HG03025 (cell line): ENCODE results near the gene EPHB2.

Experiments used
- ATAC-seq: cut with Tn5 transposase; IDR thresholded peaks from one replicate; pipeline ENCODE4 v1.9.1; 2021; ENCODE audit warnings: mild to moderate bottlenecking, moderate library complexity; ENCODE audit not compliant: unreplicated experiment, low FRiP score

EPHB2 gene

GRCh38 chr1:22717037-22717760, 6.6 kb downstream of the EPHB2 start:
- no peak for ATAC-seq

DNA sequence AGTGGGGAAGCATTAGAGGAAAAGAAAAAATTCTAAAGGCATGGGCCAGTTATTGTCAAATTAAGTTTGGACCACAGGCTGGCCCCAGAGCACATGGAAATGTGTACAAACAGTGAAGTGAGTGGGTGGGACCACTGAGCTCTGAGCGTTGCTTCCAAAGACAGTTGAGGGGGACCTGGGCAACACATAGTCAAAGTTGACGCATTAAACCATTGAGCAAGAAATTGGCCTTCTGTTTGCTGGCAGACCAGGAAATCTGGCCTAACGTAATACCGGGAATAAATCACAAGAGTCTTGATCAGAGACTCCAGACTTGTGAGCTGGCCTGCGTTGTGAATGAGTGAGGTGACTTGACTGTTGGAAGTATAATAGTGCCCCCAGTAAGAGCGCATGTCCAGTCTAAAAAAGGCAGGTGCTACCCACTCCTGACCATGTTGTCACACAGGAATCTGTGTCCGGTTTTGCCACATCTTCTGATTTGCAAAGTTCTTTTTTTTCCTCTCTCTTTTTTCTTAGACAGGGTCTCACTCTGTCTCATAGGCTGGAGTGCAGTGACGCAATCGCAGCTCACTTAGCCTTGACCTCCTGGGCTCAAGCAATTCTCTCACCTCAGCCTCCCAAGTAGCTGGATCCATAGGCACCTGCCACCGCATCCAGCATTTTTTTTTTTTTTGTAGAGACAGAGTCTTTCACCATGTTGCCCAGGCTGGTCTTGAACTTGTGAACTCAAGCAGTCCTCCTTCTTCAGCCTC, 10.7 kb downstream of the EPHB2 start:
- ATAC-seq, result no peak

DNA sequence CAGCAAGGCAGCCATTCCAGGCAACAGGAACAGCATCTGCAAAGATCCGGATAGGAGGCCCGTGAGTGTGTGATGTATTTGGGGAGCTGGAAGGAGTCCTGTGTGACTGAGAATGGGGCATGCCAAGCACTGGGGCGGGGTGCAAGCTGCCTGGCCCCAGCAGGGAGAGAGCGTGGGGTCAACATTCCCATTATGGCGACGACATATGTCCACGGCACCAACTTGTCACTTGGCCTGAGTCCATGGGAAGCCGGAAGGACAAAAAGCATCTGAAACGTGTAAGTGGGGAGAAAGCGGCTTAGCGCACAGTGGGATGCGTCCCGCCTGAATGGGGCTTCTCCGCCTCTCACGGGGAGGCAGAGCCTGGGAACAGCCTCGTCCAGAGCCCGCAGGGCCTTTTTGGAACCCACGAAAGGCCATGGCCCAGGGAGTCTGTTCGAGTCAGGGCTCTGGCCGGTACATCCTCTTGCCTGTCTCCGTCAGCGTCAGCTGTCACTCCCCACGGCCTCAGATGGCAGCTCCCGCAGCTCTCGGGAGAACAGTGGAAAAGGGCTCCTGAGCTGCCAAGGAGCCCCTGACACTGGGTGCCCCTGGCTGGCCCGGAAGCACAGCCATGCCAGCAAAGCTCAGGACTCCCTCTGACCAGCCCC, 12.4 kb downstream of the EPHB2 start:
- no peak for ATAC-seq

GRCh38 chr1:22727873-22728272, 17.2 kb downstream of the EPHB2 start:
- no peak for ATAC-seq

DNA sequence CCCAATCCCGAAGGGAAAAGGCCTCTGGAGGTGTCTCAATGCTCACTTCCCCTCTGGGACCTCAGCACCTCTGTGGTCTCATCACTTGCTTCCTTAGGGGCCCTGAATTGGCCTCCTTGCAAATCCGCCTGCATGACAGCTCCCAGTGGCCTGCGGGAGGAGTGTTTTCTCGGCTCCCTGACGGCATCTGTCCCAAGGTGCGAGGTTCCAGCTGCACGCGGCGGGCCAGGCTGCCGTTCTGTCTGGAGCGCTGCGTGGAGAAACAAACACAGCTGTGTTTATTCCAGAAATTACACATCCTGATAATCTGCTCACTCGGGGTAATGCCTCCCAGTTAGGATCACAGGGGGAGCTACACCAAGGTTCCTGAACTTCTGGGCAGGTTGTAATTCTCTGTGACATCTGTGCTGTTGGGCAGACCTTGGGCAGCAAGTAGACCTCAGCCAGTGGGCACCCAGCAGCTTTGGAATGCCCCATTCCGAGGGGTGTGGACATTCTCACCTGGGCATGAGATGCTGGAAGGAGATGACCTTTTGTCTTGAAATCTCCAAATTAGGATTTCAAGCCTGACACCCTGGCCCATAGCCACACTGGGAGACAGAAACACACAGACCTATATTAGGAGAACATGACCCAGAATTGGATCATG, 18.2 kb downstream of the EPHB2 start:
- ATAC-seq, result no peak

GRCh38 chr1:22729400-22729773, 18.7 kb downstream of the EPHB2 start:
- no peak for ATAC-seq

DNA sequence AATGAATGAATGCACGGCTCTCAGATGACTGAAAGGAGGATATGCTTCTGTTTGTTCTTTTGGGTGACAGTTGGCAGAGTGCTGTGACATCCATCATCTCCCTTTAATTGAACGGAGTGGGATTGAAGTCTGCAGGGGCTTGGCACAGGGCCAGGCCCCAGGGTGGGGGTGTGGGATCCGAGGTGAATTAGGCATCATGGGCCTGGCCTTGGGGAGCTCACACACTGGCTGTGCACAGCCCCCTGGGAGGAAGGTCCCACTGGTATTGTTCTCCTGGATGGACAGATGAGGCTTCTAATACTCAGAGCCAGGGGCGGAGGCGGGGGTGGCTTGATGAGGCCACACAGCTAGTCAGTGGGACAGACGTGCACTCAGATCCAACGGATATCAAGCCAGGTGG, 19.3 kb downstream of the EPHB2 start:
- no peak for ATAC-seq

DNA sequence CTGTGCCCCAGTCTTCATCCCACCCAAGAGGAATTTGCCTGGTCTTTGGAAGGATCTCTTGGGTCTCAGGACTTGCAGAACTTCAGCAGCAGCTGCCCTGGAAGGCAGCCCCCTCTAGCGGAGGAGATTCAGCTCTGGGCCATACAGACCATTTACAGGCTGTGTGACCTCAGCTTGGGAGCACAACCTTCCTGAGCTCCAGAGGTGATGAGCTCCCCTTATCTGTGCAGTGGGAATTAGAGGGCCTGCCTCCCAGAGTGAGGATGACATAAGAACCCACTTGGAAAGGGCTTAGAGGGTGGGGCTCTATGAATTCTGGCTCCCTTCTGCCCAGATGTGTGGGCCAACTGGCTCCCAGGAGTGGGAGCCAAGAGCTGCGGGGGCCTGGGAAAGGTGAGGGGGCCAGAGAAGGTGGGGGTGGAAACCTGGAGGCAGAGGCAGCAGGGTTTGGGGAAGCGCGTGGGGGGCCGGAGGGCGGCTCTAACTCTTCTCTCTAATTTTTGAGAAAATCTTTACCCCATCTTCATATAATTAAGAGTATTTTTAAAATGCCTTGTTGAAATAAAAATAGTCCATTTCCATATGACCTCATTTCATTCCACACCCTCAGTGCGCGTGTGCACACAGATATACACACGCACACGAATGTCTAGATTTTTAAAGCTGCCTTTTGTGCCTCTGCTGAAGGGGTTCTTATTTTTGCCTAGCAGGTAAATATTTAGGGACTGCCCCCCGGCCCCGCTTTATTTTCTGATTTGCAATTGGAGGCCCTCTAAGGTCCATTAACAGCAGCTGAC, 21.5 kb downstream of the EPHB2 start:
- no peak for ATAC-seq

GRCh38 chr1:22733643-22734042, 23.0 kb downstream of the EPHB2 start:
- no peak for ATAC-seq

DNA sequence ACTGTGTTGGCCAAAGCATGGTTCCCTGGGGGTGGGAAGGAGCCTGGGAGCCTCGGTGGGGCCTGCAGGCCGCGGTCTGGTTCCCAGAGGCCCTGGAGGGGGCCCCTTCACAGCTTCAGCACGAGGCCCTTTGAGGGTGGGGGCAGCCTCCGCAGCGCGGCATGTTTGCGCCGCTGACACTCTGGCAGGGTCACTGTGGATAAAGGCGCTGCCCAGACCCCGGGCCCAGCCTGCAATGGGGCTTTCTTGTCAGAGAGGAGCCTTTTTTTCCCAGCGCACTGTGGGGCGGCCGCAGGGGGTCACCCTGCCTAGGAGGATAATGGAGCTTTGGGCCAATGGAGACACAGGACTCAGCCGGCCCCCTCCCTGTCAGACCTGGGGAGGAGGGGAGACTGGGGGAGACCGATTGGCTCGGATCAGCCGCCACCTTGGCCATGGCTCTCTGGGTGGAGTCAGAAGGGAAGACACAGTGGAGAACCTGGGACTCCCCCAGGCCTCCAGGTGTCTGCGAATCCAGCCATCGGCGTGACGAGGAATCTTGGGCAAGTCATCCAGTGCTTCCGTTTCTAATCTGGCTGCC, 26.0 kb downstream of the EPHB2 start:
- no peak for ATAC-seq

DNA sequence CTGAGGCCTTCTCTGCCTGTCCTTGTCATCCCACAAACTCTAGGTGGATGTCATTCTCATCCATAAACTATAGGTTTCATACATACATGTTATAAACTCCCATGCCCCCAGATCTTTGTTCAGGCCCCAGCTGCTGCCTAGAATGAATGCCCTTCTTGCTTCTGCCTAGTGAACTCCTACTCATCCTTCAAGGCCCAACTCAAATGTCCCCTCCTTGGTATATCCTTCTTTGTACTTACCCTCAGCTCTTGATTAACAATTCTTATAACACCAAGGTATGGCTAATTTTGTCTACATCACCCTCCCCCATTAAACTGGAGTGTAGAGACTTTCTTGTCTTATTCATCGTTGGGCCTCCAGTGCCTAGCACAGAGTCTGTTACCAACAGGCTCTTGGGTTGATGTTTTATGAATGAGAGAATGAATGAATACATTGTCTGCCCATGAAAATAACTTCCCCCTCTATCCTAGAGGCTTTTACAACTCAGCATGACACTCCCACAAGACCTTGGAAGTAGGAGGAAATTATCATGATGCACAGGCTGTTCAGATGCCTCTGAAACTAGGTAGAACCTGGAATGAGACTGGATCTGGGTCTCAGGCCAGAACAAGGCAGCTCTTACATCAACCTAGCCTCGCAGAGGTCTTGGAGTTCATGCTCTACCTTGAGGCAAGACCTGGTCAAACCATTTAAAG, 26.9 kb downstream of the EPHB2 start:
- ATAC-seq, result no peak

- ATAC-seq, result no peak
Measured at GRCh38 chr1:22738069-22738435, 27.4 kb downstream of the EPHB2 start.

DNA sequence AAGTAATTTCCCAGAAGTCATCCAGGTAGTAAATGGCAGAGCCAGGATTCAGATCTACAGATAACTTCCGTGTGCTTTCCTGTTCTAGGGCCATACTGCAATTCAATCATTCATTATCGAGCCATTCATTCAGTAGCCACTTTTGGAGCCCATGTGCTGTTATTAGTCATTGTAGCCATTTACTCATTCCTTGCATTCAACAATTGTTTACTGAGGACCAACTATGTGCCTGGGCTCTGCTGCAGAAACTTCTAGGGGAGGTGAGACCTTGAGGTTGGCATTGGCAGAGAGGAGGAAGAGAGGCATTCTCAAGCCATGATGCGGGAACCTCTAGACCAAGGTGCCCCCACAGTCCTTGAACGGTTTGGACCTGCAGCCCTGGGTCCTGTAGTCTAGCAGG, 27.9 kb downstream of the EPHB2 start:
- ATAC-seq, result no peak

DNA sequence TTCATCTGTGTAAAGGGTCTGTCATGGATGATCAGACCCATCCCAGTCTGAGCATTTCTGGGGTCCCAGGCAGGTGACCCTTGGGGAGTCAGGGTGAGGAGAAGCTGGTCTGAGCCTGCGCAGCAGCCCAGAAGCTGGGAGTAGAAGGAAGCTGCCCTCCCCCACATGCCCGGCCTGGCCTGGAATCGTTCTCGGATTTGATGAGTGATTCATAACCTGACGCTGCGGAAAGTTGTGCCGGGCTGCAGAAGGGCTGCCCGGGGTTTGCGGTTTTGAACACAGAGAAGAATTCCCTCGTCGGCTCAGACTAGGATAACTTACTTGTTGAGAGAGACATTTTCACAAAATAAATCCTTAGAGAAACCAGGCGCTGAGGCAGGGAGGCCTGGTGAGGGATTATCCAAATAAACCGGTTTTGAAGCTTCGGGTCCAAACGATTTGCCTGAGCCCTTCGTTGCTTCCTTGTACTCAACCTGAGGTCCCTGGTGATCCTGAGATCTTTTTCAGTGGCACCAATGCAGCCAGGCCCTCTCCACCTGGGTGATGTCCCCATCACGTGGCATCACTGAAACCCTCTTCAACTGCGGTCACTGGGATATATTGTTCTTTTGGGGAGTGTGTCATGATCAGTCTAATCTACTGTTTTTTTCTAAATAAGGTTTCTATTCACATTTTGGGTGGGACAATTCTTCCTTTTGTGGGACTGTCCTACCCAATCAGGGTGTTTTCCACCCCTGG, 29.2 kb downstream of the EPHB2 start:
- no peak for ATAC-seq

DNA sequence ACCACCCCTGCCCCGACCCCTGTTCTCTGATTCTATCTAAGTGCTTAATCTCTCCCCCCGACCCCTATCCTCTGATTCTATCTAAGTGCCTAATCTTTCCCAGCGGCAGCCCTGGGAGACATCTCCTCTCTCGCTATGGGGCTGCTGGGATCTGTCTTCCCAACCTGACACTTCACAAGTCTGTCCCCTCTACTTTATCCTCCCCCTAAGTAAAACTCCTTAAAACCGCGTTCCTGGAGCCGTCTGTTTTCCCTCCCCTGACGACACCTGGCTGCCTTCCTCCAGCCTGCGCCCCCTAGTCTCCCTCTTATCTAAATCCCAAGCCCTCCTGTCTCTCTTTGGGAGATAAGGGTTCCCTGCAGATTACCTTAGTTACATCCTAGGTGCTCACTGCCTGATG, 30.5 kb downstream of the EPHB2 start:
- ATAC-seq, result no peak

DNA sequence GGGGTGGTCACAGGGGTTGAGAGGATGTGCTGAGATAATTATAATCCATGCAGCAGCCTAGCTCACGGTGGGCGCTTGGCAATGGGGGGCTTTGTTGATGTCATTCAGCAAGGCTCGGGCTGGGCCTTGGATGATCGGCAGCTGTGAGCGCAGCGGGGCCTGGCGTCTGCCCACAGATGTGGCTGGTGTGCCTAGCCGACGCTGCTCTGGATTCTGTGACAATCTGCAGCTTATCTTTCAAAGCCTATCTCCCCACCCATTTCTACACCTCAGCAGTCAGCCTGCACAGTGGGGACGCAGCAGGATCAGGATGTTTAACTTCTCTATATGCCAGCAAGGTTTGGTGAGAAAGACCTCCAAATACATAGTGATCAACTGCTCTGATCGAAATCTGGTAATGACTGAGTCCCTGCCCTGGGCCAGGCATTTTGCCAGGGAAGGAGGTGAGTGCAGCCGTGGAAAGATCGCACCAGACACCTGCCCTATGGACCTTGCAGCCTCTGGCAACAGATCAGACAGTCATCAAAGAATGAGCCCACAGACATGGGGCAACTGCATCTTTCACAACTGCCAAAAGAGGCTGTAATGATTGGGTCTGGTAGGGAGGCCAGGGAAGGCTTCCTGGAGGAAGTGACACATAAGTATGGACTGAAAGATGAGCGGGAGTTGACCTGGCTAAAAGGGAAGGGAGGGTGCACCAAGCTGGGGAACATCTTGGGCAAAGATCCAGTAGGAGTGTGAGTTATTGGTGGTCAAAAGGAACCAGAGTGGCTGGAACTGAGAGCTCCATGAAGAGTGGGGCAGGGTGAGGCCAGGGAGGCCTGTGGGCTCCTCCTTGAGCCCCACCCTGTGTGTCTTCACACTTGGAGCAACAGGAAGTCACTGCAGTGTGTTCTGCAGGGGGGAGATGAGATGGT, 35.3 kb downstream of the EPHB2 start:
- ATAC-seq, result no peak

DNA sequence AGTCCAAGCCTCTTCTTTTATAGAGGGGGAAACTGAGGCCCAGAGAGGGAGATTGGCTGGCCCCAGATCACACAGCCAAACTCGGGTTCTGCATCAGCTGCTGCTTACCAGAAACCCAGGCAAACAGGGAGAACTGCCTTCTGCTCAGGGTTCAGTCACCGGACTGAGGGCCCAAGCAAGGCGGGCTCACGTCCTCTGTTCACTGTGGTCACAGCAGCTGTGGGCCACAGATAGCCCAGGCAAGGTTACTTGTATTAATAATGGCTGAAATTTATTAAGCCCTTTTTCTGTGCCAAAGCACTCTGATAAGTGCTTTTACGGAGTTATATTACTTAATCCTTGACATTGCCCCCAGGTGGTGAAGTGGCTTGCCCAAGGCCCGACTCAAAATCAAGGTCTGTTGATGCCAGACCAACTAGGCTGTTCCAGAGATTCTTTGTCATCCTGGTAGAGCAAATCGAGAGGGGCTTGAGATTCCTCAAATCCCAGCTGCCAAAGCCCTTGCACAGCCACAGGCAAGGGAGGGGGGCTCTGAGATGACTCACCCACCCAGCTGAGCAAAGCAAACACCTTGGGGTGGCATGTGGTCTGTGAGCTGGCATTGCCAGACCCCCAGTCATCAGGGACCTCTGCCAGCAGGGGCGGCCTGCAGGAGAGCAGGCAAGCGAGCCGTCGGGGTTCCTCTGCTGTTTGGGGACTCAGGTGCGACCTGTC, 36.5 kb downstream of the EPHB2 start:
- no peak for ATAC-seq
